Measurements from ENCODE around the gene TAGLN2.

- TF ChIP-seq GATA2 (IDR thresholded peaks at IDR 0.05; ENCODE audit: low read depth, low read length): no peak
- no peak for TF ChIP-seq GATA3 (IDR thresholded peaks at IDR 0.05; ENCODE audit: low read depth, low read length)
Observed at GRCh38 chr1:159931101-159931794, 5.9 kb upstream of the TAGLN2 start.

Data from SH-SY5Y (cell line).